ENCODE data around the gene PLCG2.

DNA sequence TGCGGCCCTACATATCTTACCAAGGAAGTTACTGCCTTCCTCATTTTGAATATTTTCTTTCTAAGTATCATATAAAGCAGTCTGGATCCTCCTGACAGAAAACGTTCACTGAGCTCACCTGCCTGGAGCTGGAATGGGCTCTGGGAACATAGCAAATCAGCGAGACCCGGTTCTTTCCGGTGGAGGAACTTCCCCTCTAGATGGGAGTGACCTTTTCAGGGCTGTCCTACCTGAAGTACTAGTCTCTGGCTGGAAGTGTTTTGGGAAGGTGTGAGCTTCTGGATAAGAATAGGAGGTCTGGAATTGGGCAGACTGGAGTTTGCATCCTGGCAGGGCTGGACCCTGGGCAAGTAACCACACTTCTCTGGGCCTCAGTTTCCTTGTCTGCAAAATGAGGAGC, 152.8 kb downstream of the PLCG2 start:
- TF ChIP-seq POLR2A (IDR thresholded peaks at IDR 0.05; ENCODE audit: low read length) = no peak
- no peak for TF ChIP-seq GATA1 (IDR thresholded peaks at IDR 0.05; ENCODE audit: low read depth, low read length)
